ENCODE measurements around the gene GOLGA7B.

GRCh38 chr10:97891497-97892167, 42.0 kb downstream of the GOLGA7B start:
- TF ChIP-seq ZNF274 (IDR thresholded peaks at IDR 0.05; ENCODE audit: low read depth, low read length): no peak
- no peak for TF ChIP-seq YY1 (IDR thresholded peaks at IDR 0.05; ENCODE audit: insufficient read depth, insufficient read length)

Data from NT2/D1 (cell line).